ENCODE results near the gene OR2F1.

OR2F1 gene, protein sequence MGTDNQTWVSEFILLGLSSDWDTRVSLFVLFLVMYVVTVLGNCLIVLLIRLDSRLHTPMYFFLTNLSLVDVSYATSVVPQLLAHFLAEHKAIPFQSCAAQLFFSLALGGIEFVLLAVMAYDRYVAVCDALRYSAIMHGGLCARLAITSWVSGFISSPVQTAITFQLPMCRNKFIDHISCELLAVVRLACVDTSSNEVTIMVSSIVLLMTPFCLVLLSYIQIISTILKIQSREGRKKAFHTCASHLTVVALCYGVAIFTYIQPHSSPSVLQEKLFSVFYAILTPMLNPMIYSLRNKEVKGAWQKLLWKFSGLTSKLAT

DNA sequence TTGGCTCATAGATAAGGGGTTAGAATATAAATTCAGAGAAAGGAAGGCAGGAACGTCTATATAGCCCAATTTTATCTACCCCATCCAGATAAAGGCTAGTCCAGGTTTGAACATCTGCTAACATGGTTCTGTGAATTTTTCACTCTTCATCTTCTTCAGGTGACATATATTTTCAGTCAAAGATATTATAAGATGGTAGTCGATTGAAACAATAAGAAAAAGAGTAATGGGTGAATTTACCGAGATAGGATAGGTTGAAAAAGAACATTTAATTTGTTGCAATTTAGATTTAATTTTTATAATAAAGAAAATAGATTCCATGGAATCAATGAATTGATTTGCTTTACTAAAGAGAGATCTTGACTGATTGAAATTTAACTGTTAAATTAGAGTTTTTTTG, at the start of gene OR2F1:
OR2F1 (plus strand) TSS at position 301 of the 400 bp plus-strand sequence. CDS start 5,127 bp downstream, outside the sequence.
- DNase-seq = no peak

DNA sequence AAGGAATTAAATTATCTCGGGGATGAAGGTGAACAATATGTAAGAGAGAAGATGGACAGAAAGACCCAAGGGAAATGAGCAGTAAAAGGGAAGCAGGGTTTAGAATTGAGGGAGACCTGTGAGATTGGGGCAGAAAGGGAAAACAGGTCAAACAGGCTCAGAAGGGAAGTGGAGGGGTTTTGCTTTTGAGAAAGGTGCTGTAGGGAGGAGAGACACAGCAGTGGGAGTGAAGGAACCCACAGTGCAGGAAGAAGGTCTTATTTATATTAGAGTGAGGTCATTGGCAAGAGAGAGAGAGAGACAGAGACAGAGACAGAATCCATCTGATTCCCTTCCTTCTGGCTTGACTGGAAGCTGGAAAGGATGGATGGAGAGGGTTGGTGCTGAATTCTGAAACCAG, 49.1 kb upstream of the OR2F1 start:
- DNase-seq = no peak

DNA sequence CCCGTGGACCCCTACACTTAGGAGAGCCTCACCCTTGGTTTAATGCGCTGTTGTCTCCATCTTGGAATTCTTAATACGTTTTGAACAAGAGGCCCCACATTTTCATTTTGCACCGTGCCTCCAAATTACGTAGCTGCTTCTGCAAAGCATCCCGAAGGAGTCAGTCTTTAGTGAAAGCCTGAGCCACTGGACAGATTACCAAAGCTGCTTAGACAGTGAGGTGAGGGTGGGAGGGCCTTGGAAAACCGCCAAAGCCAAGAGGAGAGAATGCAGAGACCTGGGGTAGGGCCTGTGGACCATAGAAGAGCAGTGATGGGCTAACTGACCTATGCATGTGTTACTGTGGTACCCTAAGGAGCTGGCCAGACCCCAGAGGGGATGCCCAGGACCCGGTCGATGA, 48.5 kb upstream of the OR2F1 start:
- no peak for DNase-seq

DNA sequence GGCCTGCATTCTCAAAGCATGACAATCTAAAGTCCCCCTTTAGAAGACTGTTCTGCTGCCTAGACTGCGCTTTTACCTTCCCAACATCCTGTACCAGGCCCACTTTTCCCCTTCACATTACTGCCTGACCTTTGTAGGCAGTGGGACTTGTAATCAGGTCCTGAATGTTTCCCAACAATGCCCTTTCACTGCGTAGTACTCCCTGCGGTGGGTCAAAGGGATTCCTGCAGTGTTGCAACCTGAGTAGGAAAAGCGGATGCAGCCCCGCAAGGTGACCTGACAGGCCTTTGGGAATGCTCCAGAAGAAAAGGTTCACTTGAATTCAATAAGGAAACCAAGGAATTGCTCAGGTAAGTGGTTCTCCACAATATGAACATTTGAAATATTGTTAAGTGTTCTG, 47.7 kb upstream of the OR2F1 start:
- no peak for DNase-seq

DNA sequence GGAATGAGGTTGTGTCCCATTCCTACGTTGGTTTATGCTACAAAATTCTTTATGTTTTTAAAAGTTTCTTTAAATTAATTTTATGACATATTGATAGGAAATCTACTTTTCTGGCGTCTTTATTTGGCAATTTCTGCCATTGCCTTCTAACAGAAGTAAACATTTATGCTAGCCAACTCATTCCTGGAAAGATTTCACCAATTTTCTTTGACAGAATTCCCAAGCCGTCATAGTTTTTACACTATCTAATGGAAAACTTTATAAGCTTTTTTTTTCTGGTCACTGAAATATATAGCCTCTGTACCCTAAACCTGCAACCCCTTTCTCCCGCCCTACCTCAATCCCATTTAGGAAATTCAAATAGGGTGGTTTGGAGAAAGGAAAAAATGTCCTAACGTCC, 46.5 kb upstream of the OR2F1 start:
- no peak for DNase-seq

DNA sequence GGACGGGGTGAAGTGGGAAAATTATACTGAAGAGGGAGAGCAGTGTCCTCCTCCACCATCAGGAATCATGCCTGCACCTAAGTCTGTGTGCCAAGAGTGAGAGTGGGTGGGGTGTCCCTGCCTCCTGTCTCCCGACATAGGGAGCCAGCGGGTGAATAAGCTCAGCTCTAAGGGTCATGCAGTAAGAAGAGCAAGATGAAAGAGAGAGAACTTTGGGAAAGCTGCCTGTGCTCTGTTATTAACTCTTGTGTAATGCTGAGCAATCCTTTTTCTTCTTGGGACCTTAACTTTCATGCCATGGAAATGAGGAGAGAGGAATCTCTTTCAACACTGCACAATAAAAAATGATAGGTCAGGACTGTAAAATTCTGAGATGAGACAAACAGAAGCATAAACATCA, 44.8 kb upstream of the OR2F1 start:
- DNase-seq = no peak

DNA sequence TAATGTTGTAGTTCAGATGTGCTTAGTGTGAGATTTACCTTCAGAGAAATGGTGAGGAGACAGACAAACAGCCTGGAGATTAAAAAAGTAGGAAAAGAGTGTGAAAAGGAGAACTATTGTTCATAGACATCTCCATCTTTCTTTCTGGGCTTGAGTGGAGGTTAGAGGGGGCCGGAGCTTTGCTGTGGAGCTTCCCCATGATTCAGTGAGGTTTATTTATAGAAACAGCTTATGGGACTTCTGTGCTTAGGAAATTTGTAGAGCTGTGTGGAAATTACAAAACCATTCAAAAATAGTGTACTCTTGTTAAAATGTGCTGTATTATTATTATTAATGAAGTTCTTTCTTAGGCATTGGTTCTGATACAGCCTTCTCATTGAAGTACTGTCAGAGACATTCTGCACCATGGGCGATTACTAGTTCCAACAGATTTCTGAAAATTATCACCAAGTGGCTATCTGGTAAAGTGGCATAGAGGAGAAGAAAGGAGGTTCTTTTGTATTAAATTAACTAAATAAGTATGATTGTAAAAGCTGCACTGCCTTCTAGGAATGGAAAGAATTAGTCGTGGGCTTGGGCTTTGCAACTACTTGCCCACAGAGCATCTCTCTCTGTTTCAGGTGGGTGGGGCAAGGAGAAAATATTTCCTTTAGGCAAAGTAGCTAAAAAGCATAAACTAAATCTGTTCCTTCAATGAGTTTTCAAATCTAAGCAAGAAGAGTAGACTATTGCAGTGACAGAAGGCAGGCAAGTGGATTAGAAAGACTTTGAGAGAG, 44.0 kb upstream of the OR2F1 start:
- DNase-seq = no peak

DNA sequence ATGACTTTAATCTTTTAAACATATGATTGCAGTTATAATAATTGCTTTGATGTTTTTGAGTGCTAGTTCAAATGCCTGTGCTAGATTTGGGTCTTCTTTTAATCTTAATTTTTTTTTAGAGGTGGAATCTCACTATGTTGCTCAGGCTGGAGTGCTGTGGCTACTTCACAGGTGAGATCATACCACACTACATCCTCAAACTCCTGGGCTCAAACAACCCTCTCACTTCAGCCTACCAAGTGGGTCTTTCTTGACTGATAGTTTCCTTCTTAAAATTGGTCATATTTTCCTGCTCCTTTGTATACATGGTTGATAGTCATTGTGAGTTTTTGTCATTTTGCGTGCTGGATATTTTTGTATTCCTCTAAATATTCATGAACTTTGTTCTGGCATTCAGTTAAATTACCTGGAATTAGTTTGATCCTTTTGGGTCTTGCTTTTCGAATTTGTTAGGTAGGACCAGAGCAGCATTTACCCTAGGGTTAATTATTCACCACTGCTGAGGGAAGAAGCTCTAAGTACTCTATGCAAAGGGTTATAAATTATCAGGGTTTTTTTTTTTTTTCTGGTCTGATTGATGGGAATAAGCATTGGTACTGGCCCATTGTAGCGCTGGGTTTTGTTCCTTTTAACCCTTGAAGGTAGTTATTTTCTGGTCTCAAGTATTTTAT, 40.6 kb upstream of the OR2F1 start:
- no peak for DNase-seq

DNA sequence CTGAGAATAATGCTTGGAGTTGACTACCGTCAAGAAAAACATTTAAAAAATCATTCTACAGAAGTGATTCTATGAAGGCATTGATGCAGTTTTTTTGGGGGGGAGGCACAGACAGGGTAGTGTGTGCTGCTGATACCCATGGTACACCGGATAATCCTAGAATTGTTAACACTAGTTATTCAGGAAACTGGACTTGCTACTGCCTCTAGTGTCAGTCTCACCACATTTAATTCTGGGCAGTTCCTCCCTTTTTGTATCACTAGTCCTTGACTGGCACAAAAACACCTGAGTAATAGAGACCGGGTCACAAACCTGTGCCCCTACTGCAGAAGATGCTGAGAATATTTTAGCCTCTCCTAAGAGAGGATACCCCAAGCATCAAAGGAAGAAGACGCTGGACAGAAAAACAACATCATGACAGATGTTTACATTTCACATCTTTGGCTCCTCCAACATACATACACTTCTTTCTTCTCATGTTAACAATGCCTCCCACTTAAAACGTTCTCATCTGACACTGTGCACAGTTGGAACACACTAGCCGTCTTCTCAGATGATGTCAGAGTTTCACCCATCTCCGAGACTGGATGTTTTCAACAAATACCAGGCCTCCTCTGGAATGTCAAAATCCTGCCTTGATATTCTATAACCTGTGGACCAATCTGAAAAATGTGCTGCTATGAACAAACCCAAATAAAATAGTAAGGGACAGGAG, 39.5 kb upstream of the OR2F1 start:
- DNase-seq = no peak

DNA sequence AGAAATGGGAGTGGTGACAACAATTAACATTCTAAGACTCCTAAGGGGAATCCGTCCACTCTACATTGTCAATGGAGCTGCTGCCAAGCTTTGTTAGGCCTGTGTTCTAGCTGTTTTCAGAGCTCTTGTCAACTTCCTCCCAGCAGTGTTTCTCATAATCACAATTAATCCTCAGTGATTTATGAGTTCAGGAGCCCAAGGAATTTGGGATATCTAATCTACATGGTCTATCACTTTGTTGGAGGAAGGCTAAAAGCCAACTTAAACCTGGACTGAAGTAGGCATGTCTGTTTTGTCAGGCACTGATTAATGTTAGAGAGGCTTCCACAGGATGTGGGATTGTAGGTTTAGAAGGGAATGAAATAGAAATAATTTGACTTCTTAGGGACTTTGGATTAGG, 29.8 kb upstream of the OR2F1 start:
- no peak for DNase-seq

DNA sequence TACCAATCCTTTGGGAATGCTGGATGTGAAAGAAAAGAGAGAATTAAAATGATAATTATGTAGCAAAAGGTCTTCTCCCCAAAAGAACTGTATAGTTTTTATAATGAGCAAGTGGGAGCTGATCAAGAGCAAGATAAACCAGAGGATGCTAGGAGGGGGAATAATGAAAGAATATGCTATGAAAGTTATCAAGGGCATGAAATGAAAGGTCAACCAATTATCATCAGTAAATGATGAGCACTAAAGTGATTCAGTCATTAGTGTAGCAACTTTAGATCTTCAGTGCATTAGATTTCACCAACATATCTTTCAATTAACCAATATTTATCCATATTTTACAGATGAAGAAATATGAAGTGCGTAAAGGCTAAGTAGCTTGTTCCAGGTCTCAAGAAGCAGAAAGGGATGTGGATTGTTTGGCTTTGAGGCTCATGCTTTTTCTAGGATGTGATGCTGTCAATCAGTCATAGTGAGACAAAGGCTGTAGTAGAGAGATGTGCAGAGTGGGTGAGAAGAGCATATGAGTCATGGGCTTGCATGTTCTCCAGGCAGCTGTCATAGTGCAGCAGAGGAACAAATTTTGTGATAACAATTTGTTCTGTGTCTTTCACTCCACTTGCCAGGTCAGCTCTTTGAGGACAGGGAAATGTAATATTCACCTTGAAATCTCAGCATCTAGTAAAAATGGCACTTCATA, 25.3 kb upstream of the OR2F1 start:
- DNase-seq = peak; percentile 5

DNA sequence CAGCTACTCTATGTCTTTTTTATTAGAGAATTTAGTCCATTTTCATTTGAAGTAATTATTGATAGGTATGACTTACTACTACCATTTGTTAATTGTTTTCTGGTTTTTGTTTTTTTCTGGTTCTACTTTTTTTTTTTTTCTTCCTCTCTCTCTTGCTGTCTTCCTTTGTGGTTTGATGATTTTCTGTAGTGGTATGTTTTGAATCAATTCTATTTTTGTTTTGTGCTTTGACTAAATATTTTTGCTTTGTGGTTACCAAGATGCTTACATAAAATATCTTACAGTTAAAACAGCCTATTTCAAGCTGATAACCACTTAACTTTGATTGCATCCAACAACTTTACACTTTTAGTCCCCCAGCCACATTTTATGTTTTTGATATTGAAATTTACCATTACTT, 22.9 kb upstream of the OR2F1 start:
- DNase-seq = no peak

DNA sequence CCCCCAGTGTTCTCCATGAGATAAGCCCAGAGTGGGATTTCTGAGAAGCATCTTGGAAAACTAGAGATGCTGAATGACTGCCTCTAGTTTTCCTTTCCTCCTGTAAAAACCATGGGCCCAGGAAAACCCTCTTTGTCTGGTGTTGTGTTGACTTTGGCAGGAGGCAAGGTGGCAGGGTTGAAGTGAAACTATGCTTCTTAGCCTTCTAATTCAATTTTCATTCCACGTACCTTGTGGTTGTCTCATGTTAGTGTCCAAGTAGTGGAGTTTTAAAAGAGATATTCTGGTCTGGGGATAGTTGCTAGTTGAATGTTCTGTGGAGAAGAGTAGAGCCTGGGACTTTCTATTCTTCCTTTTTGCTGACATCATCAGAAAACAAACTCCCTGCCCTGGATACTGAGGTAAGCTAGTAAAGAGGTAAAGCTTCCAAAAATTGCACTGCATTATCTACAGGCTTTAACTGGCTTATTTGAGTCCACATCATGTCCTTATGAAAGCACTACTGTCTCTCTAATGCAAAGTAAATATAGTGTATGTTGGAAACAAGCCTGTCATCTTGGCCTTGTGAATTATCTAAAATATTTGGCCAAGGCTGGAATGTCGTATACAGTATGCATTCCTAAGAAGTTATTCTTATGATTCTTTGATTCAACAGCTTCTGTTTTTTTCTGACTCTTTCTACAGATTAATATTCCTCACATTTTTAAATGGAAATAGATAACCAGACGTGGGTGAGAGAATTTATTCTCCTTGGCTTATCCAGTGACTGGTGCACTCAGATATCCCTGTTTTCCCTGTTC, 19.9 kb upstream of the OR2F1 start, which contains the start of gene OR2F2:
OR2F2 (plus strand) TSS at position 708 of the 800 bp plus-strand sequence; CDS start at position 708, 0 bp downstream.
- no peak for DNase-seq

DNA sequence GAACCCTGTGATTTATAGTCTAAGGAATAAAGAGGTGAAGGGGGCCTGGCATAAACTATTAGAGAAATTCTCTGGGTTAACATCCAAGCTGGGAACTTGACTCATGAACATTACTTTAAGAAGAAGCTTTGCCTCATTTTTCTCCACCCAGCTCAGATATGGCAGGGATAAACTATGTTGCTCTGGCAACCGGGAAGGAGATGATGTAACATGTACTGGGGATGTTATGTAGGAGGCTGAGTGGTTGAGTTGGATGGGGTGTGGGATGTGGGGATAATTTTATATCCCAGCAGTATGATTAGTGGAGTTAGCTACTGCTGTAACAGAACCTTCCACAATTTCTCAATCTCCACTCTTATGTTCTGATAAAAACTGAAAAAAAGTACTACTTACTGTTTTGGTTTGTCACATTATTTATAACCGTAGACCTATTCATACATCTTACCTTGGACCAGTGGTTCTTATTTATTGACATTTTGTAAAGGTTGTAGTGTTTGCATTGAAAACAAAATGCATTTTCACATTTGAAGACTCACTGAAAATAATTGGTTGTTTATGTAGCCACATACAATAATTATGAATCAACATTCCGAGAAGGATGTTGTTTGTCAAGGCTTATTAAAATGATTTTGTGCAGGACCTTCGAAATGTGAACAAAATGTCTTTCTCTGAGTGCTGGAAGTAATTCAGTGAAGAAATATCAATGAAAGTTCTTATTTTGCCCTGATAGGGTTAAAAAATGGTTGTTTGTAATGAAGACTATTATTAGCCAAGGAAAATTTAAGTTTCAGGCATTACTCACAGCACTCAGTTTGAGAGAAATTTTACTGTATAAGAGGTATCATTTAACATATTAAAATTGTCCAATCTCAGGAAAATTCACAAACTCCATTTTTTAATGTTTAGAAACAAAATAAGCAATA, 18.3 kb upstream of the OR2F1 start:
- DNase-seq = no peak

DNA sequence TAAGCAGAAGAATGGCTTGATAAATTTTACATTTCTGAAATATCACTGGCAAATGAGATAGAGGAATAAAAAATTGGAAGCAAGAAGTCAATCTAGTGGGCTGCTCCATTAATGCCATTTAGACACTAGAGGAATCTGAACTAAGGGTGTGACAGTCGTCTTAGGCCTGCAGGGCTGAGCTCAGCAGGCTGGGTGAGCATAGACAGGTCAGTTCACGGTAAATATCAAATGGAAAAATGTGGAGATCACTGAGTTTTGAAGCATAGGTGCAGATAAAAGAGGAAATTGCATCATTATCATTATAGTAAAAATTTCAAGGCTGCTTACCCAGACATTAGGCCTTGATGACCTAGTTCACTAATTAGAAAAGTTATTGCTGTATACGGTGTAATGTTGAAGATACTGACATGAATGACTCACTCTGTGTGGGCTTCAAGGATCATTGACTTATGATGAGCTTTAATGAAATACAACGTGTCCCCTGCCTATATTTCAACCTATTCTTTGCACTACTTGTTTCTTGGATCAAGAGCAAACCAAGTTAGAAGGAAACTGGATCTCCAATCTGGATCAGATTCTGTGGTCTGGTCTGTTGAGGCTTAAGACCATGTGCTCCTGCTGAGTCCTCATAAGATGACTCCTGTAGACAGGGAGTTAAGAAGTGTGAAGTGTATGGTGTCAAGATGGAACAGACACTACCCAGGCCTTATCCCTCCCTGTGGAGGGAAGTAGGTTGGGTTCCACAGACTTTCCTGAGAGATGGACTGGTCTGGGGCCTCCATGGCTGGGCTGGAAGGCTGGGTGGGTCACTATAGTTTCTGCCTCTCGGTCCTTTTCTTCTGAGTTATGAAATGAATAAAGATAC, 16.0 kb upstream of the OR2F1 start:
- DNase-seq = no peak

DNA sequence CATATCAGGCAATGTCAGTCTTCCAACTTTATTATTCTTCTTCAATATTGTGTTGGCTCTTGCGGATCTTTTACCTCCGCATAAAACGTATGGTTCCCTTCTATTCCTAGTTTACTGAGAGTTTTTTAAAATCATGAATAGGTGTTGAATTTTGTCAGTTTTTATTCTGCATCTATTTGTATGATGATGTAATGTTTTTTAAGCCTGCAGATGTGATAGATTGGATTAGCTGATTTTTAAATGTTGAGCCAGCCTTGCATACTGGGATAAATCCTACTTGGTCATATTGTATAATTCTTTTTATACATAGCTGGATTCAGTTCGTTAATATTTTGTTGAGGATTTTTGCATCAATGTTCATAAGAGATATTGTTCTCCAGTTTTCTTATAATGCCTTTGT, 9.2 kb upstream of the OR2F1 start:
- DNase-seq = no peak

DNA sequence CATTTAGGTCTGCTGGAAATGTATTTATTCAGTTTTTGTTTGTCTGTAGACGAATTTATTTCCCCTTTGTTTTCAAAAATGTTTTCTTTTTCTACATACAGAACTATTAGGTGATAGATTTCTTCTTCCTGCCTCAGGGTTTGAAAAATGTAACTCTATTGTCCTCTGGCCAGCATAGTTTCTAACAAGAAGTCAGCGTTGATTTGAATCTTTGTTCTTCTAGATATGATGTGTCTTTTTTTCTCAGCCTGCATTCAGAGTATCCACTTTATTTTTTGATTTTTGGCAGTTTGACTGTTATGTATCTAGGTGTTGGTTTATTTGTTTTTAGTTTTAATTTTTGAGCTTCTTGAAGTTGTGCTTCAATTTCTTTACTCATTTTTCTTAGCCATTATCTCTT, 7.5 kb upstream of the OR2F1 start:
- no peak for DNase-seq

DNA sequence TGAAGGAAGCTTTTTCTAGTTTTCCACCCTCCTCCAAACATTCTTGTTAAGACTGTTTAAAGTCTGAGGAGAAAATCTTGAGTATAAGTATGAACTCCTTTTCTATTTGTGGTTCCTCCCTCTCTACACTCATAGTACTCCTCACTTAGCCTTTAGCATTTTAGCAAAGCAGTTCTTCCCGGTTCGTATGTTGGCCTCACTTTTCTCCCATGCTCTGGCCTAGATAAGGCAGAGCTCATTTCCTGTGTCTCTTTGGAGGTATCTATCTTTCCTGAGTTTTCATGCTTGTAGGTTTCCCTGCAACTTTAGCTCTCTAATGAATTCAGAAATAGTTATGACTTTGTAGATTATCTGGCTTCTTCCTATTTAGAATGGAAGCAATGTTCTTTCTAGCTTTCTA, 5.9 kb upstream of the OR2F1 start:
- DNase-seq = no peak

DNA sequence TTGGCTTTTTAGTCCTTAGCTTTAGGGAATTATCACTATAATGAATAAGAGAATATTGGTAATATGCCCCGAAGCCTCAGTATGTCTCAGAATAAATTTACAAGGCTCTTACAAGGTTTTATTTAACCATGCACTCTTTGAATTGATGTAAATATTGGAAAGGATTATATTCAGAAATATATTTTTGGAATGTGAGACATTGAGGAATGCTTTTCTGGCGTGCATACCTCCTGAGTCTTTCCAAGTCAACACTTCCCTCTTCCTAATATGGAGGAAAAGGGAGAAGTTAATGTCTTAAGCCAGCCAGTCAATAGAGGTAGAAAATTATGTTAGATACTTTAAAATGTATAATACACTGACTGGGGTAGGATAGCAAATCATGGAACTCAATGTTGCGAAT, 1.2 kb upstream of the OR2F1 start:
- no peak for DNase-seq

DNA sequence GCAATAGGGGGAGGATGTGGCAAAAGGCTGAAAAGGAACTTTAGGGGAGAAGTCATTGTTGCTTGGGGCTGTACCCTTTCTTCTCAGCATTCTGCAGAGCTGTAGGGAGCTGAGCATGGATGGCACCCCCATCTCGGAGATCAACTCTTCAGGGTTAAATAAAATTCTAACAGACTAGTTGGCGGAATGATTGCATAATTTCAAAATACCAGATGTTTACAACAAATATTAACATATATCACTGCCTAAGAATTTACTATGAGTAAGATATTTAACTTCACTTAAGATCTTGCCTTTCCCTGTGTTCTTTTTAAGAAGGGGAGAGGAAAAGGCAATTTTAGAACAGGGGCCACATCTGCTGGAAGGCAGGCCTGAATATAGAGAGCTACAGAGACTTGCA, 509 bp upstream of the OR2F1 start:
- no peak for DNase-seq
